BLaER1 treated with 17β-estradiol and CSF1 and Interleukin-3, amounts not matched to agents 10 nM and 100 nM (cell line): ENCODE measurements around the gene PLA2G5.

Experiments used
- H3K27ac ChIP-seq, 11 experiments: shearing (Covaris generic); formaldehyde crosslinking; 2 replicates each; pipeline ENCODE4 v1.8.1; 2022
- H3K27me3 ChIP-seq, 11 experiments: shearing (Covaris generic); formaldehyde crosslinking; 2 replicates each; pipeline ENCODE4 v1.8.1; 2022
- H3K36me3 ChIP-seq, 11 experiments: shearing (Covaris generic); formaldehyde crosslinking; 2 replicates each; pipeline ENCODE4 v1.8.1; 2022
- H3K4me1 ChIP-seq, 10 experiments: shearing (Covaris generic); formaldehyde crosslinking; 2 replicates each; pipeline ENCODE4 v1.8.1; 2022
- H3K4me2 ChIP-seq, 11 experiments: shearing (Covaris generic); formaldehyde crosslinking; 2 replicates each; pipeline ENCODE4 v1.8.1; 2022
- H3K4me3 ChIP-seq, 10 experiments: shearing (Covaris generic); formaldehyde crosslinking; 2 replicates each; pipeline ENCODE4 v1.8.1; 2022
- H3K9ac ChIP-seq, 11 experiments: shearing (Covaris generic); formaldehyde crosslinking; 2 replicates each; pipeline ENCODE4 v1.8.1; 2022
- H3K9me3 ChIP-seq, 11 experiments: shearing (Covaris generic); formaldehyde crosslinking; replicated peaks in 1 of 11; 2 replicates each; pipeline ENCODE4 v1.8.1; 2022
- H4K20me1 ChIP-seq, 11 experiments: shearing (Covaris generic); formaldehyde crosslinking; 2 replicates each; pipeline ENCODE4 v1.8.1; 2022
- Cebpa-rat ChIP-seq, 11 experiments: shearing (Covaris generic); IDR thresholded peaks; 2 replicates each; pipeline ENCODE4 v1.8.1; 2022

PLA2G5 gene

GRCh38 chr1:20137604-20138003 lies 67.6 kb downstream of the PLA2G5 start:
- H3K4me2 ChIP-seq: no peak overlapping the region
- H3K27ac ChIP-seq: no peak overlapping the region

GRCh38 chr1:20138346-20138745 lies 68.4 kb downstream of the PLA2G5 start:
- Histone ChIP-seq H3K27me3 (no peaks in the 10 kb centered on the region), H3K9me3 (no peaks in the 10 kb centered on the region), H4K20me1 (peaks cover 0 to 2% (median 0%) of the 10 kb centered on the region in 11 experiments; a peak in 2 of 22 replicates), H3K4me3 (no peak overlapping the region), H3K4me1 (peaks cover 8 to 15% (median 14%) of the 10 kb centered on the region in 10 experiments; a peak in 17 of 20 replicates), H3K36me3 (no peaks in the 10 kb centered on the region), H3K27ac (no peak overlapping the region), H3K9ac (no peak overlapping the region), H3K4me2 (no peak overlapping the region)
- TF ChIP-seq Cebpa-rat (IDR thresholded peaks at IDR 0.05): no peak

More at GRCh38 chr1:20137604-20138003, 67.6 kb downstream of the PLA2G5 start:
- Histone ChIP-seq H3K9me3 (0 out of 22 replicates have a peak, but pooled peaks cover 0 to 4% (median 0%) of the 10 kb centered on the region in 11 experiments), H3K27me3 (no peaks in the 10 kb centered on the region), H4K20me1 (no peaks in the 10 kb centered on the region; a peak in 2 of 22 replicates), H3K36me3 (no peaks in the 10 kb centered on the region), H3K4me1 (peaks cover 8 to 15% (median 14%) of the 10 kb centered on the region in 10 experiments; a peak in 18 of 20 replicates), H3K9ac (no peak overlapping the region), H3K4me3 (no peak overlapping the region)
- TF ChIP-seq Cebpa-rat (IDR thresholded peaks at IDR 0.05): no peak

- H3K27ac ChIP-seq: no peak within 1 kb of the TSS
- H3K9me3 ChIP-seq: no peaks in the 10 kb centered on the region
- H3K4me3 ChIP-seq: no peak within 1 kb of the TSS
- no peak within 1 kb of the TSS for H3K9ac ChIP-seq
- H4K20me1 ChIP-seq: peaks cover 0 to 6% (median 0%) of the 10 kb centered on the region in 11 experiments; a peak in 2 of 22 replicates
- no peaks in the 10 kb centered on the region for H3K27me3 ChIP-seq
- H3K36me3 ChIP-seq: no peaks in the 10 kb centered on the region
- H3K4me2 ChIP-seq: peak within 1 kb of the TSS in 10 of 11 experiments; percentile 1 to 64 (median 32); a peak in 16 of 22 replicates
- TF ChIP-seq Cebpa-rat (IDR thresholded peaks at IDR 0.05): no peak
- peaks cover 8 to 15% (median 14%) of the 10 kb centered on the region in 10 experiments; a peak in 17 of 20 replicates for H3K4me1 ChIP-seq
Observed at GRCh38 chr1:20138961-20139550, 69.1 kb downstream of the PLA2G5 start, which contains the start of gene PLA2G2F. TSS of gene PLA2G2F (plus strand) at chr1:20139323. CDS start at chr1:20139428, 105 bp downstream.

GRCh38 chr1:20139776-20140612 lies 70.0 kb downstream of the PLA2G5 start:
- Histone ChIP-seq H3K27me3 (no peaks in the 10 kb centered on the region), H3K36me3 (no peaks in the 10 kb centered on the region), H3K9ac (no peak overlapping the region), H3K27ac (no peak overlapping the region), H3K4me3 (no peak overlapping the region), H4K20me1 (peaks cover 0 to 6% (median 0%) of the 10 kb centered on the region in 11 experiments; a peak in 2 of 22 replicates), H3K4me1 (peaks cover 8 to 15% (median 14%) of the 10 kb centered on the region in 10 experiments; a peak in 17 of 20 replicates), H3K4me2 (peak overlapping the region in 10 of 11 experiments; percentile 1 to 64 (median 32); a peak in 15 of 22 replicates), H3K9me3 (no peaks in the 10 kb centered on the region)
- TF ChIP-seq Cebpa-rat (IDR thresholded peaks at IDR 0.05): no peak

GRCh38 chr1:20141001-20141400 lies 71.0 kb downstream of the PLA2G5 start:
- no peak for TF ChIP-seq Cebpa-rat (IDR thresholded peaks at IDR 0.05)
- H3K4me1 ChIP-seq: peaks cover 8 to 15% (median 14%) of the 10 kb centered on the region in 10 experiments; a peak in 17 of 20 replicates
- H3K9ac ChIP-seq: no peak overlapping the region
- peaks cover 0 to 6% (median 0%) of the 10 kb centered on the region in 11 experiments; a peak in 2 of 22 replicates for H4K20me1 ChIP-seq
- H3K27me3 ChIP-seq: no peaks in the 10 kb centered on the region
- no peak overlapping the region for H3K4me2 ChIP-seq
- no peaks in the 10 kb centered on the region for H3K9me3 ChIP-seq
- H3K27ac ChIP-seq: no peak overlapping the region
- H3K36me3 ChIP-seq: no peaks in the 10 kb centered on the region
- H3K4me3 ChIP-seq: no peak overlapping the region

GRCh38 chr1:20141466-20141865 lies 71.5 kb downstream of the PLA2G5 start:
- TF ChIP-seq Cebpa-rat (IDR thresholded peaks at IDR 0.05): no peak
- Histone ChIP-seq H3K9ac (no peak overlapping the region), H3K4me1 (peaks cover 8 to 15% (median 14%) of the 10 kb centered on the region in 10 experiments; a peak in 17 of 20 replicates), H3K4me3 (no peak overlapping the region), H3K27me3 (no peaks in the 10 kb centered on the region), H3K27ac (no peak overlapping the region), H4K20me1 (peaks cover 0 to 6% (median 0%) of the 10 kb centered on the region in 11 experiments; a peak in 2 of 22 replicates), H3K9me3 (no peaks in the 10 kb centered on the region), H3K4me2 (no peak overlapping the region), H3K36me3 (no peaks in the 10 kb centered on the region)
